ENCODE data around the gene SF3B3.
A peak's percentile ranks its signal among the peaks of the same experiment; 100 is the strongest.

SF3B3 gene

DNA sequence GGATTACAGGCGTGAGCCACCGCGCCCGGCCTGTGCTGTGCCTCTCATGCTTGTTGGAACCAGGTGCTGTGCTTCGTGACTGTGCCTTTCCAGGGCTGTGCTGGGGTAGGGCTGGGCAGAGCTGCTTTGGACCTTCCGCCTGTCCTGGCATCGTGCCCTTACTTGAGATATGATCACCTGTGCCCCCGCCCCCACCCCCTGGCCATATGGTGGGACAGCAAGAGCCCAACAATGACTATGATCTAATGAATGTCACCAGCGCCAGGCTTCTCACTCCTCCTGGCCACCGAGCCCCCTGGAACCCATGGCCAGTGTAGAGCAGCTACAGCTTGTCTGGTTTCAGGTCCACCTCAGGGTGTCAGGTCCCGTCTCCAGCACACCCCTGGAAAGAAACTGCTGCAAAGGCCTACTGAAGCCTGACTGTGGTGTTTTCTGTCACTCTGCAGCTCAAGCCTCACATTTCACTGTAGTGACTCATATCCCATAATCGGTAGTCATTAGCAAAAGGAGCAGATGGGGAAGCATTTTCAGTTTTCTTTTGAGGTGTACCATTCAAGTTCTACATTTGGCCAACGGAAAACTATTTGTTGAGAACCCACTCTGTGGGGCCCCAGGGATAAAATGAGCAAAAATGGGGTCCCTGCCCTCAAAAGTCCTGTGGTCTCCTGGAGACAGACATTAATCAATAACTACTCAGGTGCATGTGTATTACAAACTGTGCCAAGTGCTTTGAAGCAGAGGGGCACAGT is 47.2 kb upstream of the SF3B3 start:
- no peak overlapping the region for H2AFZ ChIP-seq (ENCODE audit: low read depth, low read length)
- H4K20me1 ChIP-seq (ENCODE audit: insufficient read depth, low read length) = no peaks in the 10 kb centered on the region

DNA sequence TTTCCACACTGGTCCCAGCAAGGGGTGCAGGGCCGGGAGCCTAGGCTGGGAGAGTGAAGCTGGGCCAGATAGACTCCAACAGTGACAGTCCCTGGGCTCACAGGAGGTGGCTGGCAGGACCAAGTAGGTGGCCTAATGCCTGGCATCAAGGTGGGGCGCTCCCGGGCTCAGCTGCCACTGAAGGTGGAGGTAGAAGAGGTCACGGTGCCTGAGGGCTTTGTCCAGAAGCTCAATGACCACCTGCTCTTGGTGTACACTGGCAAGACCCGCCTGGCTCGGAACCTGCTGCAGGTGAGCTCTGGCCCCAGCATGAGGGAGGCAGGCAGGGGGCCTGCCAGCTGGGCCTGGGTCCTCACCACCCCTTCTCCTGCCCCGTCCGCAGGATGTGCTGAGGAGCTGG is 45.4 kb upstream of the SF3B3 start:
- H3K79me2 ChIP-seq (ENCODE audit: low read length) = no peaks in the 10 kb centered on the region
- H3K27me3 ChIP-seq (ENCODE audit: low read depth, low read length) = no peaks in the 10 kb centered on the region
- no peaks in the 10 kb centered on the region for H3K9me3 ChIP-seq (ENCODE audit: insufficient read depth, low read length)
- no peak overlapping the region for H3K4me3 ChIP-seq (ENCODE audit: low read length)
- TF ChIP-seq, protein P1, sequence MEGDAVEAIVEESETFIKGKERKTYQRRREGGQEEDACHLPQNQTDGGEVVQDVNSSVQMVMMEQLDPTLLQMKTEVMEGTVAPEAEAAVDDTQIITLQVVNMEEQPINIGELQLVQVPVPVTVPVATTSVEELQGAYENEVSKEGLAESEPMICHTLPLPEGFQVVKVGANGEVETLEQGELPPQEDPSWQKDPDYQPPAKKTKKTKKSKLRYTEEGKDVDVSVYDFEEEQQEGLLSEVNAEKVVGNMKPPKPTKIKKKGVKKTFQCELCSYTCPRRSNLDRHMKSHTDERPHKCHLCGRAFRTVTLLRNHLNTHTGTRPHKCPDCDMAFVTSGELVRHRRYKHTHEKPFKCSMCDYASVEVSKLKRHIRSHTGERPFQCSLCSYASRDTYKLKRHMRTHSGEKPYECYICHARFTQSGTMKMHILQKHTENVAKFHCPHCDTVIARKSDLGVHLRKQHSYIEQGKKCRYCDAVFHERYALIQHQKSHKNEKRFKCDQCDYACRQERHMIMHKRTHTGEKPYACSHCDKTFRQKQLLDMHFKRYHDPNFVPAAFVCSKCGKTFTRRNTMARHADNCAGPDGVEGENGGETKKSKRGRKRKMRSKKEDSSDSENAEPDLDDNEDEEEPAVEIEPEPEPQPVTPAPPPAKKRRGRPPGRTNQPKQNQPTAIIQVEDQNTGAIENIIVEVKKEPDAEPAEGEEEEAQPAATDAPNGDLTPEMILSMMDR (IDR thresholded peaks at IDR 0.05; ENCODE audit: low read depth, low read length) = no peak
- no peak for TF ChIP-seq EZH2phosphoT487 (IDR thresholded peaks at IDR 0.05; ENCODE audit: low read depth)
- peak overlapping the region; percentile 68; the same call in 1 of the 2 replicates for H3K9ac ChIP-seq (ENCODE audit: low read length)
- H4K20me1 ChIP-seq (ENCODE audit: insufficient read depth, low read length) = no peaks in the 10 kb centered on the region
- H2AFZ ChIP-seq (ENCODE audit: low read depth, low read length) = no peak overlapping the region
- H3K27ac ChIP-seq (ENCODE audit: low read length) = peak overlapping the region; percentile 98
- peaks cover 42% of the 10 kb centered on the region for H3K36me3 ChIP-seq (replicated peaks; ENCODE audit: low read depth, low read length)
- peaks cover 87% of the 10 kb centered on the region for H3K4me1 ChIP-seq (ENCODE audit: low read length)
- H3K4me2 ChIP-seq (ENCODE audit: low read length) = peak overlapping the region; percentile 60; the same call in 1 of the 2 replicates

More for the DNA sequence above, 47.2 kb upstream of the SF3B3 start:
- Histone ChIP-seq H3K9me3 (ENCODE audit: insufficient read depth, low read length) (no peaks in the 10 kb centered on the region), H3K27me3 (ENCODE audit: low read depth, low read length) (no peaks in the 10 kb centered on the region), H3K36me3 (replicated peaks; ENCODE audit: low read depth, low read length) (peaks cover 39% of the 10 kb centered on the region), H3K27ac (ENCODE audit: low read length) (peak overlapping the region; percentile 98), H3K4me3 (ENCODE audit: low read length) (peak overlapping the region; percentile 35), H3K79me2 (ENCODE audit: low read length) (no peaks in the 10 kb centered on the region), H3K9ac (ENCODE audit: low read length) (peak overlapping the region; percentile 71; the same call in 1 of the 2 replicates), H3K4me1 (ENCODE audit: low read length) (peaks cover 70% of the 10 kb centered on the region), H3K4me2 (ENCODE audit: low read length) (peak overlapping the region; percentile 60)
- TF ChIP-seq, protein P1 (IDR thresholded peaks at IDR 0.05; ENCODE audit: low read depth, low read length) = no peak
- peak; percentile 80 for TF ChIP-seq EZH2phosphoT487 (IDR thresholded peaks at IDR 0.05; ENCODE audit: low read depth)

GRCh38 chr16:70478912-70479341 is 44.7 kb upstream of the SF3B3 start:
- no peak overlapping the region for H3K4me2 ChIP-seq (ENCODE audit: low read length)
- no peaks in the 10 kb centered on the region for H3K27me3 ChIP-seq (ENCODE audit: low read depth, low read length)
- no peaks in the 10 kb centered on the region for H3K79me2 ChIP-seq (ENCODE audit: low read length)
- TF ChIP-seq, protein P1 (IDR thresholded peaks at IDR 0.05; ENCODE audit: low read depth, low read length) = no peak
- no peak for TF ChIP-seq EZH2phosphoT487 (IDR thresholded peaks at IDR 0.05; ENCODE audit: low read depth)
- peaks cover 42% of the 10 kb centered on the region for H3K36me3 ChIP-seq (replicated peaks; ENCODE audit: low read depth, low read length)
- no peak overlapping the region for H3K9ac ChIP-seq (ENCODE audit: low read length)
- H3K27ac ChIP-seq (ENCODE audit: low read length) = no peak overlapping the region
- no peaks in the 10 kb centered on the region for H3K9me3 ChIP-seq (ENCODE audit: insufficient read depth, low read length)
- H3K4me1 ChIP-seq (ENCODE audit: low read length) = peaks cover 90% of the 10 kb centered on the region
- no peak overlapping the region for H2AFZ ChIP-seq (ENCODE audit: low read depth, low read length)
- H3K4me3 ChIP-seq (ENCODE audit: low read length) = no peak overlapping the region
- H4K20me1 ChIP-seq (ENCODE audit: insufficient read depth, low read length) = no peaks in the 10 kb centered on the region
